Lung (tissue), 12 donors: ENCODE data around the gene OSBPL9. TPM values are rescaled to one million over a fixed set of nuclear protein-coding genes. Genes with fewer than 3 reads are reported as not detected.

Source experiments
- ATAC-seq: fragments of 200-7000 bp; cut with Tn5 transposase; one replicate; pipeline ENCODE4 v1.9.1; 2020; ENCODE audit warnings: moderate number of reproducible peaks; ENCODE audit not compliant: insufficient read depth, low FRiP score
- DNase-seq, 3 donors: peaks; one replicate each; pipeline ENCODE4 v3.0.0-alpha.2; 2013 to 2017
- H3K27ac ChIP-seq, 2 donors: one replicate each; pipeline ENCODE4 v1.5.1; 2013; ENCODE audit warnings: mild to moderate bottlenecking in 2 of 2, moderate library complexity in 2 of 2, control low read depth in 1 of 2, inconsistent platforms in 1 of 2, low read depth in 1 of 2, low read length in 1 of 2
- H3K27me3 ChIP-seq, 3 donors: one replicate each; pipeline ENCODE4 v1.5.1; 2013; ENCODE audit warnings: low read length in 2 of 3; ENCODE audit not compliant: control insufficient read depth in 3 of 3, insufficient read depth in 3 of 3
- H3K36me3 ChIP-seq, 4 donors: one replicate each; pipeline ENCODE4 v1.5.1; 2013; ENCODE audit warnings: low read length in 4 of 4, mild to moderate bottlenecking in 1 of 4, moderate library complexity in 1 of 4; ENCODE audit not compliant: control insufficient read depth in 4 of 4, insufficient read depth in 4 of 4
- H3K4me1 ChIP-seq, 5 donors: one replicate each; pipeline ENCODE4 v1.5.1; 2013; ENCODE audit warnings: low read length in 5 of 5, mild to moderate bottlenecking in 2 of 5, moderate library complexity in 1 of 5; ENCODE audit not compliant: control insufficient read depth in 5 of 5, insufficient read depth in 5 of 5
- H3K4me3 ChIP-seq: one replicate; pipeline ENCODE4 v1.5.1; 2013; ENCODE audit warnings: mild to moderate bottlenecking, control low read depth, moderate library complexity
- H3K9ac ChIP-seq, 2 donors: one replicate each; pipeline ENCODE4 v1.5.1; 2013; ENCODE audit warnings: low read length in 2 of 2, control low read depth in 1 of 2; ENCODE audit not compliant: insufficient read depth in 1 of 2
- H3K9me3 ChIP-seq, 4 donors: one replicate each; pipeline ENCODE4 v1.5.1; 2013; ENCODE audit warnings: low read length in 3 of 4, mild to moderate bottlenecking in 1 of 4, moderate library complexity in 1 of 4; ENCODE audit not compliant: control insufficient read depth in 4 of 4, insufficient read depth in 3 of 4
- CTCF ChIP-seq: IDR thresholded peaks from 2 replicates; pipeline ENCODE4 v1.5.1; 2012; ENCODE audit warnings: mild to moderate bottlenecking; ENCODE audit errors: control extremely low read depth, extremely low read depth
- WGBS, 2 donors: extraction: QIAGEN DNeasy Blood & Tissue Kit; methylation state at CpG; one replicate each; pipeline ENCODE4 v1.1.7; 2013; 5-methylcytosine and 5-hydroxymethylcytosine counted together
- polyA plus RNA-seq, 2 donors: library from polyadenylated mRNA; stranded (reverse); fragments of 200-250 nt; gene quantifications; one replicate each; pipeline ENCODE4 v1.2.1, GENCODE V29; 2013
- total RNA-seq, 2 donors: library from RNA; depleted of rRNA in 1 of 2; stranded (reverse); fragments of >200 nt in 1 of 2; gene quantifications; one replicate each; pipeline ENCODE4 v1.2.1, GENCODE V29; 2014 to 2021
- donor health status: control.
- donor health status: control.
- donor health status: Bipolar disorder and iron deficiency.
- donor health status: healthy.
- donor health status: DM: yes; HTN: yes; CAD: no.

OSBPL9 gene
- total and polyA plus RNA-seq, 4 donors, result 36.8 to 135 (median 72.4) TPM

- Histone ChIP-seq H3K27ac (no peak overlapping the region), H3K36me3 (no peaks in the 10 kb centered on the region), H3K9ac (no peak overlapping the region), H3K4me1 (peaks cover 0 to 3% (median 0%) of the 10 kb centered on the region in 5 donors), H3K4me3 (no peak overlapping the region), H3K27me3 (no peaks in the 10 kb centered on the region), H3K9me3 (no peaks in the 10 kb centered on the region)
- DNase-seq (no peak), ATAC-seq (no peak)
- TF ChIP-seq CTCF, result no peak
- WGBS, 2 donors, result 97% methylated on average over 3 of the region's 3 CpGs
Measured at GRCh38 chr1:51717842-51718241, 101.0 kb downstream of the OSBPL9 start.

GRCh38 chr1:51719146-51719545, 102.3 kb downstream of the OSBPL9 start:
- H3K27ac ChIP-seq, result no peak overlapping the region
- no peak overlapping the region for H3K4me3 ChIP-seq
- no peaks in the 10 kb centered on the region for H3K9me3 ChIP-seq
- 69 to 83% methylated on average over 2 of the region's 2 CpGs for WGBS, 2 donors
- no peaks in the 10 kb centered on the region for H3K27me3 ChIP-seq
- no peak for DNase-seq
- H3K4me1 ChIP-seq, result peaks cover 0 to 2% (median 0%) of the 10 kb centered on the region in 5 donors
- H3K9ac ChIP-seq, result no peak overlapping the region
- ATAC-seq, result no peak
- H3K36me3 ChIP-seq, result no peaks in the 10 kb centered on the region
- TF ChIP-seq CTCF, result no peak

- no peak overlapping the region for H3K9ac ChIP-seq
- no peak overlapping the region for H3K27ac ChIP-seq
- peaks cover 0 to 4% (median 0%) of the 10 kb centered on the region in 3 donors for H3K27me3 ChIP-seq
- H3K36me3 ChIP-seq, result no peaks in the 10 kb centered on the region
- DNase-seq, result no peak
- 95 to 98% methylated on average over 4 of the region's 4 CpGs for WGBS, 2 donors
- no peak overlapping the region for H3K4me3 ChIP-seq
- no peaks in the 10 kb centered on the region for H3K9me3 ChIP-seq
- no peak for TF ChIP-seq CTCF
- no peak for ATAC-seq
- H3K4me1 ChIP-seq, result peaks cover 0 to 9% (median 4%) of the 10 kb centered on the region in 5 donors
Measured at GRCh38 chr1:51724797-51725196, 107.9 kb downstream of the OSBPL9 start.

GRCh38 chr1:51726051-51726450, 109.2 kb downstream of the OSBPL9 start:
- no peak overlapping the region for H3K27ac ChIP-seq
- peaks cover 0 to 14% (median 4%) of the 10 kb centered on the region in 5 donors for H3K4me1 ChIP-seq
- H3K4me3 ChIP-seq, result no peak overlapping the region
- H3K9ac ChIP-seq, result no peak overlapping the region
- no peak for ATAC-seq
- DNase-seq, result no peak
- no peaks in the 10 kb centered on the region for H3K36me3 ChIP-seq
- H3K9me3 ChIP-seq, result no peaks in the 10 kb centered on the region
- H3K27me3 ChIP-seq, result peaks cover 0 to 4% (median 0%) of the 10 kb centered on the region in 3 donors
- TF ChIP-seq CTCF, result no peak
